GM18858 (cell line): ENCODE data around the gene EFEMP1.

Experiments used
- ATAC-seq: cut with Tn5 transposase; IDR thresholded peaks from one replicate; pipeline ENCODE4 v1.9.1; 2021; ENCODE audit not compliant: unreplicated experiment

EFEMP1 gene

DNA sequence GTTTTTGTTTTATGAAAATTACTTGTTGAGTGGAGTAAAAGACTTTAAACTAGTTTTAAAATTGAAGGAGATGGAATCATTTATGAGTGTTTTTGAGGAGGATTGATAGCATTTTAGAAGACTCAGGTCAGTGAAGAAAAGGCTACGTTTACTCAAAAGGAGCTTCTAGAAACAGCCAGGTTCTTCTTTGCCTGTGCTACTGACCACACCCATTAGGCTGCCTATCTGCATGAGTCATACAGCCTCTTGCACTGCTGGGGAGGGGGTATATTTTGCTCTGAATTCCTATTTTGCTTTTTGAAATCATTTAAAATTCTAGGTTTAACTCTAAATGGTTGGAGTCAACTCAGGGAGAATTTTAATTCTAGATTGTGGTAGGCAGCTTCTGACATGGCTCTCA is 22.3 kb downstream of the EFEMP1 start:
- no peak for ATAC-seq

DNA sequence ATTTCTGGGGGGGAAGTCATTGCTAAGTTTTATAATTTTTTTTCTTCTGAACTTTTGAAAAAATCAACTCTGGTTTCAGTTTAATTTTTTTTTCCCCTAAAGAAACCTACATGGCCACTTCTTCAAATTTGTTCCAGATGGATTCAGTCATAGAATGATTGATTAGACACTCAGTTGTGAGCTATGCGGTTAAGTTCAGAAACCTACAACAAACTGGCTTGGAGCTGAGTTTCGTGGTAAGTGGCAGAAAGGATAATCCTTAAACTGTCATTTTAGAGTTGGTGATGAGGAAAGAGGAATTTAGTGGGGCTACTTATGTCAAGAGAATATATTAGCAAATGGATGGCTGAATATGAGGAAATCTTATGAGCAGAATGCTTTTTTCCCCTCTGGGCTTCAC is 23.7 kb downstream of the EFEMP1 start:
- no peak for ATAC-seq

DNA sequence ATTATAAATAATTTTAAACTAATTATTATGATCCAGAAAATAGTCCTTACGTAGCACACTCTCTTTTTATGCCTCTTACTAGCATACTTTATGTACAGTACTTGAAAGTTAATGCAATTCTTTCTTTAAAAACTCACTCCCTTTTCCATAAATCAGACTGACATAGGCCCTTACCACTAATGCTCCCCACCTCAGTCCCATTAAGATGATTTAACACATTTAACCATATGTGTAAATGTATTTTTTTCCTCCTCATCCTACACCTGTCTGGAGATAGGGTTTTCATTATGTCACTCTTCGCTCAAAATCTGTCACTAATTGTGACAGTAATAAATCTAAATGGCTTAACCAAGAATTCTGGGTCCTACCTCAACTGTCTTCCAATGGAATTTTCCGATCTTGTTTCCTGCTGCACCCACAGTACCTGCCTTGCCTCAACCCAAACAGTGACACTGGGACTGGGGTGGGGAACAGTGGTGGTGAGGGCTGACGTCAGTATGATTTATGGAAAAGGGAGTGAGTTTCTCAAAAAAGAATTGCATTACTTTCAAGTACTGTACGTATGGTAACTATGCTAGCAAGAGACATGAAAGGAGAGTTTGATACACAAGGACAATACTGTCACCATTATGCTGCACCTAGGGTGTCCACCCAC is 25.1 kb downstream of the EFEMP1 start:
- ATAC-seq: no peak

DNA sequence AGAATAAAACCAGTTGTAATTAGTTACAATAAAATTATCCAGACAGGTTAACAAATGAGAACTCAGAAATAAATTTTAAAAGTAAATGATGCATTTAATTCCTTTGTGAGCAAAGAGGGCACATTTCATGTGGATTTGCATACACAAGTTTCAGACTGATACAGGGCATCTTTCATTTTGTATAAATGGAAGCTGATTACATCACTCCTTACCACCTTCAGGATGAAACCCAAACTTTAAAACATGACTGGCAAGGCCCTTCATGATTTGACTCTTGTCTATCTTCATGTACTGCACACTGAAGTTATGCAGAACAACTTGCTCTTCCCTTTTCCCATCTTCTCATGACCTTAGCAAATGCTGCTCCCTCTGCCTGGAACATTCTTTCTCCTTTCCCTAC is 26.9 kb downstream of the EFEMP1 start:
- ATAC-seq: no peak

DNA sequence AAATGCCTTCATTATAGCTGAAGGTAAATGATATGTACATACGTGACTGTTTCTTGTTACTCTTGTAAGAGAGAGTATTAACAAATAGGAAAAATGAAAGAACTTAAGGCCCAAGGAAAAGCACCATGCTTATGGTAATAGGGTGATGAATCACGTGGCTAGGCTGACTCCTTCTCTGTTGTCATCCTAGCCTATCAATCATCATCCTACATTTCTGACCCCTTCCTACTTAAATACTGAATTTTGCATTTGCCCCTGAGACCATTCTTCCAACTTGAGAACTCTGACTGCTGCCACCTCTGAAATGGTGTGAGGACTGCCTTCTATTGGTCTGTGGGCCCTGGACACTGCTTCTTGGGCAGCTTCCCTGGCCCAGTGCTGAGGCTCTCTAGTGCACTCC is 28.9 kb downstream of the EFEMP1 start:
- ATAC-seq: no peak

DNA sequence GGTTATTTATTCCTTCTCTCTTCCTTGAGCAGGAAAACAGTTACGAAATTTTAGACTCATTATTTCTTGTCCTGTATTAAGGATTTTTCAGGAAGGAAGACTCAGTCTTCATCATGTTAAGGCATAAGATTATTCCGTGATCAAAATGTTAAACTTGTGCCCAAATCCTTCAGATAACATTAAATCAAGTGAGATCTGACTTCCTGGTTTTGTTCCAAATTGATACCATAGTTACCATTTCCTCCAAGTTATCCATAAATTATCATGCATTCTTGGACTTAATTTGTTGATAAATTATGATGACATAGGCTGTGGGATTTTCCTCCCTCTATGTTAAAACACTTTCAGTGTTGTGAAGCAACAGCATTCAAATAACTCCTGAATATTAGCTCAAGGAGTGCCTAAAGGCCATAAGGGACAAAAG is 31.9 kb downstream of the EFEMP1 start:
- no peak for ATAC-seq

DNA sequence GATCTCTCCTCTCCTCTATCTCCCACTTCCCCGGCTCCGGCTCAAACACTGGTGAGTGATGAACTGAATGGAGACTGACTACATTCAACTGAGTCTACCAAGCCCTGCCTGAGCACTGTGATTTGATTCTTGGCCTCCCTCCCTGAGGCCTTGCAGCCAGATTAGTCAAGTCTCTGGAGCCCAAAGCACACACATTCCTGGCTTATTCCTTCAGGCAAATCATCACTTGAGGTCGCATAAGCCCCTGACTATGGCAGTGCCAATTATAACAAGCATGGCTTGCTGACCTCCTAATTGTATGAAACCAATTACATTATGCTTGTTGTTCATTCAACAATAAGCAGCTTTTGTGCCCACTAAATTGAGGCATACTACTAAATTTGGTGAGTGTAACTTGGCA is 34.6 kb downstream of the EFEMP1 start:
- ATAC-seq: no peak

DNA sequence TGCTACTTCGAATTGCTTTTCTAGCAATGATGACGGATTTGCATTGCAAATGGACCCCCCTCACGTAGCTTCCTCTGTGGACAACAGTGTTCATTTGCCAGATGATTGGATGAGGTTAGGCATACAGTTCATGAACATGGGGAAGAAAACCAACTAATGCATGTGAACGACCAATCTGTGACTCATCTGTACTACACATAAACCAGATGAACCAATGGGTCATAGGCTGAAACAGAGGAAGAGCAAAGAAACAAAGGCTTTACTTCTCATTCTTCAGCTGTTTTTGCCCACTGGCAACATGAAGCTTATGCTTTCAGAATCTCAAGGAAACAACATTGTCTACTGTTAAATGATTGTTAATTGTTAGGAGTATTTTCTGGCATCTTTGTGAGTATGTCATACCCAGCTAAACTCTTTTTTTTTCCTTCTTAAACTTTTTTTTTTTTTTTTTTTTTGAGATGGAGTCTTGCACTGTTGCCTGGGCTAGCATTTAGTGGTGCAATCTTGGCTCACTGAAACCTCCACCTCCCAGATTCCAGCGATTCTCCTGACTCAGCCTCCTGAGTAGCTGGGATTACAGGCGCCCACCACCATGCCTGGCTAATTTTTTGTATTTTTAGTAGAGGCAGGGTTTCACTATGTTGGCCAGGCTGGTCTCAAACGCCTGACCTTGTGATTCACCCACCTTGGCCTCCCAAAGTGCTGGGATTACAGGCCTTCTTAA is 35.5 kb downstream of the EFEMP1 start:
- ATAC-seq: no peak

DNA sequence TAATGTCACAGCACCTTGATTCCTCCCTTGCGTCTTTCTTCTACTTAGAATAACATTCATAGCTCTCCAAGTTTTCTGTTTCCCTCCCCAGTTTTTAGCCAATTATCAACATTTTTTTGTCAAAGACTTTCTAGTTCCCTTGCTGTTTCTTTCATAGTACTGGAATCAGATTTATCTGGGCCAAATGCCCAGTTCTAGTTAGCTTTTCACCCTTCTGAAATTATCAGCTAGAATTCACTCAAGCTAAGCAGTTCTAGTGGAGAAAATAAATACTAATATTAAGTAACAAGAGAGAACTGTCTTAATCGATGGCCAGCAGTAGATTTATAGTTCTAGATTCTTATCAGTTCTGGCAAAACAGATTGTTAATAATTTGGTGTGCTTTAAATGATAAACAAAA is 36.2 kb downstream of the EFEMP1 start:
- no peak for ATAC-seq

DNA sequence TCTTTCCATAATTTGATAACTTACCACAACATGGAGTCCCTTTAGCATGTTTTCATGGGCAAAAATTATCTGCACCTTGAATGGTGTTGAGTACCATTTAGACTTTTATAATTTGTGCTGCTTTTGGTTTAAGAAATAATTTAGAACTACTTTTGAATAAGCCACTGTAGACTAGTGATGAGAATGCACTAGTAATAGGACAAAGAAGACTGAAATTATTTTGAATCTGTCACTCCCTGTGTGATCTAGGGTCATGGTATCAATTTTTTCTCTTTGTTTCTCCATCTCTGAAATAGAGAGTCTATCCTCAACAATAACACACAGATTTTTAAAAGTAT is 37.7 kb downstream of the EFEMP1 start:
- ATAC-seq: no peak

DNA sequence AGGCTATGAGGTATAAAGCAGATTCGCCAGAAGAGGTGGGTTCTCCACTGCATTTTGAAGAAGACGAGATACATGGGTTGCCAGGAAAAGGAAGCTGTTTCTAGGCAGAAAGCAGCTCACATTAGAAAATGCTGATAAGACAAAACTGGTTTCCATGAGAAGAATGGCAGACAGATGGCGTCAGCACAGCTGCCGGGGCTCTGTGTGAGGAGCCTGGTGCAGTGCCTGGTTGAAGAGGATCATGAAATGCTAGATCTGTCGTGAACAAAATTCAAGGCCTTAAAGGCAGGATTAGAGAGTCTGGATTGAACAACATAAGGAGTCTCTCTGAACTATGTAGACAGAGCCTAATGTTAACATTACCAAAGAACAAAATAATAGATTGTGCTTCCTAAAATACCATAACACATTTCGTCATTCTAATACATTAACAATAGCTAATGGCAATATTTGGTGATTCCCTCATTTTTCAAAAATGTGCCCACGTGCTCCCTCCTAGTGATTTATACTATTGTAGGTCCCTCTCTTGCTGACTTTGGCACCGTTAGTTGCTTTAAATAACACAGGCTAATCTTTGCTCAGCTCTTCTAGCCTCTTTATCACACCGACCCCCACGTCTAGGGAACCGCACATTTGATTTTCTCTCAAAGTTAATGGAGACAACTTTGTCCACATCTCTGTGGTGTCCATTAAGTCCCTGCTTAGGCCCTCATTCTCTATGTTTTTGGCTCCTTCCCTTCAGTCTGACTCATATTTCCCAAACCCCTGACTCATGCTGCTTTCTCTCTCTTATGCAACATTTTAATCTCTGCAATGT is 38.2 kb downstream of the EFEMP1 start:
- no peak for ATAC-seq

DNA sequence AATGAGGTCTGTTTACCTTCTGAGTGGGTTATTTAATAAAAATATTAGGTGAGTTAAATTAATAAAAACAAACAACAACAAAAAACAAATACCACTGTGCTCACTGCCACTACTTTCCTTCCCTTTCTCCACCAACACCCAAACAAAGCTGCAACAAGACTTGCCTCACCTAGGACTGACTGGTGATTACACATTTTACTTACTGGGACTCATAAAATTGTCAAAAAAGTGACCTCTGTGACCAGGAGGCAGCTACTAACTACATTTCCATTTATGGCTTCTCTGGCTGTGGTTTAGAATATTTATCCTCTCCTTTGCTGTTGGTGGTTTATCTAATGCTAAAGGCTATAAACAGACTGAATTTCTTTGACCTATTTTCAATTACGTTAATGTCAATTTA is 39.8 kb downstream of the EFEMP1 start:
- no peak for ATAC-seq

DNA sequence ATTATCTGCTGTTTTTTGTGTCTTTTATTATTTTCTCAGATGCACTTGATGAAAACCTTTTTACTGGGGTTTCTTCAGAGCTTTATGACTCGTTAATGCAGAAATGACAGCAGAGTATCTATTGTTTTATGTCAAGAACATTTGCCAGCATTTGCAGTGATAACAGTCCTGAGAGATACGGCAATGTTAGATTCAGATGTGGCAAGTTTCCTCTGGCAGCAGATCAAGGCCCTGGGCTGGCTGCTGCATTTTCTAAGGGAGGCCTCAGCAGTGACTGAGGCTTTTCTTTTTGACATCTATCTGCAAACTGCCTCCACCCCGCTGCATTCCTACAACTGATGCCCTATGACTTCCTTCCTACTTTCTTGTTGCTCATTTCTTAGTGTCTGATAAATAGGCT is 40.2 kb downstream of the EFEMP1 start:
- no peak for ATAC-seq

DNA sequence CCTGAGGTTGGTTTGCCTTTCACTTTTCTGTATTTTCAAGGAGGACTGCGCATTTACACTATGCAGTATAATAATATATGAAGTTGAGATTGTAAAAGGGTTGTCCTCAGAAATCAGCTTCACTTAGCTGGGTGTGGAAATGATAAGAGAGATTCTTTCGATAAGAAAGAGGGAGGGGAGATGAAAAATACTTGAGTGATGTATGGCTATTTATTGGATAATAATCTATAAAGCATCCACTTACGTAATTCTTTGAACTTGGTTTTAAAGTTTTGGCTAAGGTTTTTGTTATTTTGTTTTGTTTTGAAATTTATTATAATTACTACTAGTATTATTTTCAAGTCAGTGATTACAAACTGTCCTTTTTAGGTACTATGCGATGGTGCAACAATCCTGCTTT is 40.6 kb downstream of the EFEMP1 start:
- ATAC-seq: no peak

DNA sequence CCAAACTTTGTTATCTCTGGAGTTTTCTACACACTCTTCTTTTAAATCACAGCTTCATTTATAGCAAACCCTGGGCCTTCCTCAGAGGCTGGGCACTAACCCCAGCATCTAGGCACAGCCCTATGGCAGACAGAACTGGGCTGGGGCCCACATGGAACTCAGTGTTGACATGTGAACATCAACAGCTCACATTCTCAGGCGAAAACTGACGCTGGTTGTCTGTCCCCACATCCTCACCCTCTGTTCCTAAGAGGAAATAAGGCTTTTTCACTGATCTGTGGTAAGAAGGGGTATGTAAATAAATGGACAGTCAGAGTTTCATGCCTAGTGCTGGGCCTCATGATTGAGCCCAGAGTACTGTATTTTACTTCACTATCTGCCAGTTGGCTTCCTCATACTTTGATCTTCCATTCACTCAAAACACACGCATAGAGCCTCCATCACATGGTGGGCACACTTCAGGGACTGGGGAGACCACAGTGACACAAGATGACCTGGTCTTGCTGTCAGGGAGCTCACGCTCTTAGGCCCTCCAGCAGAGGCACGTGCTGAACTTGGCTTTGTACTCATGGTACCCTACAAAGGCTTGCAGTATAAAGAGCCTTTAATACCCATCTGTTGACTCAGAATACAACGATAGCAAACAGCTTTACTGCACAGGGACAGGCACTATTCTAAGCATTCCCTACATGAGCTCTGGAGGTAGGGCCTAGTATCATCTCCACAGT is 43.0 kb downstream of the EFEMP1 start:
- no peak for ATAC-seq

DNA sequence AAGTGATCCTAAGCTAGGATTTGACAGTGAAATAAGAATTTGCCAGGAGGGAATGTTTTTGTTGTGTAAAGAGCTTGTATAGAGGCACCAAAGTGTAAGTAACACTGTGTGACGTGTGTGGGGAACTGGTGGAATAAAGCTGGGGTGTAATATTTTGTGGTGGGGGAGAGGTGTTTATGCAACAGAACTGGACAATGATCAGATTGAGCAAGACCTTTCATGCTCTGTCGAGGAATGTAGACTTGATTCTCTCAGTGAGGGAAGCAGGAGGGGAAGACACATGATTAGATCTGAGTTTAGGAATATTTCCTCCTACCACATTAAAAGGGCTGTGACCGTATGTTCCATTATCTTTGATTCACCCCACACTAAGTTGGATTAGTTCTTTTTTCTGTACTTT is 43.6 kb downstream of the EFEMP1 start:
- ATAC-seq: no peak

DNA sequence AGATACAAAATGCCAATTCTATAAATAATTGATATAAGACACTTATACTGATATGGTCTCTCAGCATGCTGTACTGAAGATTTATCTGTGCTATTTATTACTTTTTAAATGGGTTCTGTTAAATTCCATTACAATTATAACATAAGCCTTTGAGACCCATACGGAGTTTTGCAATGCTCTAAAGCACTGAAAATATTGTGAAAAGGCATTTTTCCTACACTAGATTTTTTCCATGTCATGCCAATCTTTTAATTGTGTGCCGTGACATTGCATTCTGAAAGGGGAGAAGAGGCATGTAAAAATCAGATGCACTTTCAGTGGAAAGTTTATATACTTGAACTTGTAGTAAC is 46.5 kb downstream of the EFEMP1 start:
- no peak for ATAC-seq

DNA sequence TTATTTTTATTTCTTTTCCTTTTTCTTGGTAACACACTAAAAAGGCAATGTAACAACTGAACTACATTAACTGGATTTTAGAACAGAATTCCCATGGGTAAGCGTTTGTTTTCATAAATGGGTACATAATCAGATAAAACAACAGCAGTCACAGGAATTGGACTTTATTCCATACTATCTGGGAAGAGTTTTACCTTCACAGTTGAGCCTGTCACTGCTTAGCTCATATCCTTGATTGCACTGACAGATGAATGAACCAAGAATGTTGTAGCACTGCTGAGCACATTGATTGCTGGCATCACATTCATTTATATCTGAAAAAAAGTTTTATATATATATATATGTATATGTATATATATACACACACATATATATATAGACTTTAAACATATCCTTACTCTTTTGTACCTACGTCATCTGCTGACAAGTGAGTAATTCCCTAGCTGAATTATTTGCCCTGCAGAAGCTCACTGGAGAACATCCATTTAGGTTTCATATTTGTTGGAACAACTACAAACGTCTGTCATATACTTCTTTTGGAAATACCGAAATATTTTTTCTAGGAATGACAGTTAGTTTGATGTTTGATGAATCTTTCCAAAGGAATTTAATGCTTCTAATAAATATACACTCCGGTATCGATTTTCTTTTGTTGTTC is 47.0 kb downstream of the EFEMP1 start:
- ATAC-seq: no peak

DNA sequence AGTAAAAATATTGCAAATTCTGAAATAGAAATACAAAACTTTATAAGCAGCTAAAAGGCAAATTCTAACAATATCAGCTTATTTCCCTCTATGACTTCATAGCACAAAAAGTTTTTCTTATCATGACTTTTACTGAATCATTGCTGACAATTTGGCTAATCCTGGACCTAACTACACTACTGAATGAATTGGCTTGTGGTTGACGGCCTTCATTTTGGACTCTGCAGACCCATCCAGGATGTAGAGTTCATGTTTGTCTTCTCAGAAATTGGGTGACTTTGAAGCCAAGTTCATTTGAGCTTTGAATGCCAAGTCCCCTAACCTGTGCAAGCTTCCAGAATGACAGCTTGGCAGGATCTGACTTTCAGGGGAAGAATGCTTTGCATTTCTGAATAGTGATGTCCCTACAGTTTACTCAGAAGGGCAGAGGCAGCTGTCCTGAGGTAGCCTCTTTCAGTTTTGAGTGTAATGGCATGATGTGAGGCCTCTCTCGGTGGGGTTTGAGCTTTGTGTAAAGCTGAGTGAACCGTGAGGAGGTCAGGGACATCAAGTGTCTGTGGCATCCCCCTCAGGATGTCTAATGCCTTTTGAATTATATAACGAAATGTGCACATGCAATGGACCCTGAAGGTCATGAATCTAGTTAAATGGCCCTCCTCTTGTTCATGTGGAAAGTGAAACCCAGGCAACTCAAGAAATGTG is 48.0 kb downstream of the EFEMP1 start:
- ATAC-seq: no peak

DNA sequence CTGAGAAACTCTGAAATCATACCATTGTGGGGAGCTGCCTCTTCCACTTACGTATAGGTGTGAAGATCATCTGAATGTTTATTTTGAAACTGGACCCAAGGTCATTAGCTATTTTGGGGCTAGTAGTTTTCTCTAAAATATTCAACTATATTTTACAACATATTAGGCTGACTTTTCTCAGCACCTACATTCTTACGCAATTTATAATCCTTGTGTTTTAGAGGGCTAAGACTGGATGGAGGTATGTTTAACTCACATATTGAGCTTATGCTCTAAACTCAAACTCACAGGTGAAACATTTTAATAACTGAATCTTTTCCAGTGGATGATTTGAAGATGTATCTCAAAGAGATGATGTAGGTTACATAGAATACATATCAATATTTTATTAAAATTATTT is 49.2 kb downstream of the EFEMP1 start:
- ATAC-seq: no peak

DNA sequence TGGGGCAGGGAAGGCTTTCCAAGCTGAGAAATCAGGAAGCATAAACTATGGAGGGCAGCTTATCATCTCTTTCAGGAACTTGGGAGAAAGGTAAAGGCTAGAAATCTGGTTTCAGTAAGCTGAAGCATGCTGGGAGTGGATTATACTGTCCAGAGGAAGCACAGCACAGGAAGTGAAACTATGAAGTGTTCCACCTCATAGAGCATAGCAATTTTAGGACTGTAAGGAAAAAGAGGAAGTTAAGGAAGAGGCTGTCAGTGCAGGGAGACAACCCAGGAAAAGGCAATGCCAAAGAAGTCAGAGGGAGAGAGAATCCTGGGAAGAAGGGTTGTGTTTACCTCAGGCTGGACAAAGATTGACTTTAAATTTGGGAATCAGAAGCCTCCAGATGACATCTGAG is 51.9 kb downstream of the EFEMP1 start:
- ATAC-seq: no peak
